BLaER1 (cell line): Measurements from ENCODE around the gene GALNT13.

Experiments used
- H3K27ac ChIP-seq: shearing (Covaris generic); formaldehyde crosslinking; 2 replicates; pipeline ENCODE4 v1.8.1; 2022
- H3K27me3 ChIP-seq: shearing (Covaris generic); formaldehyde crosslinking; 2 replicates; pipeline ENCODE4 v1.8.1; 2022
- H3K36me3 ChIP-seq: shearing (Covaris generic); formaldehyde crosslinking; 2 replicates; pipeline ENCODE4 v1.8.1; 2022
- H3K4me1 ChIP-seq: shearing (Covaris generic); formaldehyde crosslinking; 2 replicates; pipeline ENCODE4 v1.8.1; 2022
- H3K4me2 ChIP-seq: shearing (Covaris generic); formaldehyde crosslinking; 2 replicates; pipeline ENCODE4 v1.8.1; 2022
- H3K4me3 ChIP-seq: shearing (Covaris generic); formaldehyde crosslinking; 2 replicates; pipeline ENCODE4 v1.8.1; 2022
- H3K9ac ChIP-seq: shearing (Covaris generic); formaldehyde crosslinking; 2 replicates; pipeline ENCODE4 v1.8.1; 2022
- H3K9me3 ChIP-seq: shearing (Covaris generic); formaldehyde crosslinking; 2 replicates; pipeline ENCODE4 v1.8.1; 2022
- H4K20me1 ChIP-seq: shearing (Covaris generic); formaldehyde crosslinking; 2 replicates; pipeline ENCODE4 v1.8.1; 2022
- Cebpa-rat ChIP-seq: shearing (Covaris generic); IDR thresholded peaks from 2 replicates; pipeline ENCODE4 v1.8.1; 2022

GALNT13 gene

GRCh38 chr2:154329510-154329909 lies 457.8 kb downstream of the GALNT13 start:
- H3K9ac ChIP-seq, result no peak overlapping the region

GRCh38 chr2:154331784-154332183 lies 460.1 kb downstream of the GALNT13 start:
- Histone ChIP-seq H3K27me3 (no peaks in the 10 kb centered on the region), H3K9me3 (no peaks in the 10 kb centered on the region), H4K20me1 (no peaks in the 10 kb centered on the region), H3K36me3 (no peaks in the 10 kb centered on the region), H3K4me2 (no peak overlapping the region), H3K4me3 (no peak overlapping the region), H3K4me1 (no peaks in the 10 kb centered on the region), H3K9ac (no peak overlapping the region), H3K27ac (no peak overlapping the region)
- no peak for TF ChIP-seq Cebpa-rat

More at GRCh38 chr2:154329510-154329909, 457.8 kb downstream of the GALNT13 start:
- Histone ChIP-seq H3K27ac (no peak overlapping the region), H4K20me1 (no peaks in the 10 kb centered on the region), H3K9me3 (no peaks in the 10 kb centered on the region), H3K4me2 (no peak overlapping the region), H3K27me3 (no peaks in the 10 kb centered on the region), H3K36me3 (no peaks in the 10 kb centered on the region), H3K4me3 (no peak overlapping the region), H3K4me1 (no peaks in the 10 kb centered on the region)
- no peak for TF ChIP-seq Cebpa-rat

GRCh38 chr2:154336201-154336600 lies 464.5 kb downstream of the GALNT13 start:
- H3K36me3 ChIP-seq, result no peaks in the 10 kb centered on the region
- H3K27me3 ChIP-seq, result no peaks in the 10 kb centered on the region
- no peak for TF ChIP-seq Cebpa-rat

GRCh38 chr2:154338352-154338967 lies 466.7 kb downstream of the GALNT13 start:
- no peaks in the 10 kb centered on the region for H3K9me3 ChIP-seq
- H3K27me3 ChIP-seq, result no peaks in the 10 kb centered on the region
- H3K36me3 ChIP-seq, result no peaks in the 10 kb centered on the region
- H3K4me3 ChIP-seq, result no peak overlapping the region
- no peak overlapping the region for H3K4me2 ChIP-seq
- no peak overlapping the region for H3K27ac ChIP-seq
- H3K4me1 ChIP-seq, result no peaks in the 10 kb centered on the region
- no peaks in the 10 kb centered on the region for H4K20me1 ChIP-seq
- no peak for TF ChIP-seq Cebpa-rat
- H3K9ac ChIP-seq, result no peak overlapping the region

More at GRCh38 chr2:154336201-154336600, 464.5 kb downstream of the GALNT13 start:
- no peak overlapping the region for H3K9ac ChIP-seq
- no peaks in the 10 kb centered on the region for H4K20me1 ChIP-seq
- H3K27ac ChIP-seq, result no peak overlapping the region
- no peak overlapping the region for H3K4me2 ChIP-seq
- no peaks in the 10 kb centered on the region for H3K9me3 ChIP-seq
- H3K4me3 ChIP-seq, result no peak overlapping the region
- no peaks in the 10 kb centered on the region for H3K4me1 ChIP-seq

- H3K4me1 ChIP-seq, result no peaks in the 10 kb centered on the region
- TF ChIP-seq Cebpa-rat, result no peak
- no peaks in the 10 kb centered on the region for H3K27me3 ChIP-seq
- no peaks in the 10 kb centered on the region for H3K9me3 ChIP-seq
- no peaks in the 10 kb centered on the region for H3K36me3 ChIP-seq
- no peak overlapping the region for H3K9ac ChIP-seq
- no peak overlapping the region for H3K4me2 ChIP-seq
- no peaks in the 10 kb centered on the region for H4K20me1 ChIP-seq
- H3K27ac ChIP-seq, result no peak overlapping the region
- no peak overlapping the region for H3K4me3 ChIP-seq
Observed at GRCh38 chr2:154343282-154343681, 471.6 kb downstream of the GALNT13 start.

GRCh38 chr2:154350911-154351310 lies 479.2 kb downstream of the GALNT13 start:
- Histone ChIP-seq H3K4me3 (no peak overlapping the region), H3K4me1 (no peaks in the 10 kb centered on the region), H3K36me3 (no peaks in the 10 kb centered on the region), H3K27me3 (no peaks in the 10 kb centered on the region), H3K4me2 (no peak overlapping the region), H3K9me3 (no peaks in the 10 kb centered on the region), H3K27ac (no peak overlapping the region), H3K9ac (no peak overlapping the region), H4K20me1 (no peaks in the 10 kb centered on the region)
- no peak for TF ChIP-seq Cebpa-rat

- Histone ChIP-seq H3K4me3 (no peak overlapping the region), H3K27ac (no peak overlapping the region), H3K36me3 (no peaks in the 10 kb centered on the region), H3K9ac (no peak overlapping the region), H3K27me3 (no peaks in the 10 kb centered on the region), H3K4me2 (no peak overlapping the region), H4K20me1 (no peaks in the 10 kb centered on the region), H3K9me3 (no peaks in the 10 kb centered on the region), H3K4me1 (no peaks in the 10 kb centered on the region)
- no peak for TF ChIP-seq Cebpa-rat
Observed at GRCh38 chr2:154361276-154361675, 489.6 kb downstream of the GALNT13 start.

- no peak overlapping the region for H3K4me2 ChIP-seq
- H3K9me3 ChIP-seq, result no peaks in the 10 kb centered on the region
- H3K27ac ChIP-seq, result no peak overlapping the region
- no peak overlapping the region for H3K9ac ChIP-seq
- H3K4me1 ChIP-seq, result no peaks in the 10 kb centered on the region
- TF ChIP-seq Cebpa-rat, result no peak
- H3K27me3 ChIP-seq, result no peaks in the 10 kb centered on the region
- H3K36me3 ChIP-seq, result no peaks in the 10 kb centered on the region
- no peak overlapping the region for H3K4me3 ChIP-seq
- H4K20me1 ChIP-seq, result no peaks in the 10 kb centered on the region
Observed at GRCh38 chr2:154368153-154368552, 496.4 kb downstream of the GALNT13 start.

GRCh38 chr2:154370873-154371272 lies 499.2 kb downstream of the GALNT13 start:
- Histone ChIP-seq H3K4me1 (no peaks in the 10 kb centered on the region), H4K20me1 (no peaks in the 10 kb centered on the region), H3K36me3 (no peaks in the 10 kb centered on the region), H3K4me3 (no peak overlapping the region), H3K27me3 (no peaks in the 10 kb centered on the region), H3K4me2 (no peak overlapping the region), H3K9me3 (no peaks in the 10 kb centered on the region), H3K27ac (no peak overlapping the region), H3K9ac (no peak overlapping the region)
- TF ChIP-seq Cebpa-rat, result no peak

GRCh38 chr2:154374416-154374815 lies 502.7 kb downstream of the GALNT13 start:
- Histone ChIP-seq H3K4me3 (no peak overlapping the region), H4K20me1 (no peaks in the 10 kb centered on the region), H3K4me2 (no peak overlapping the region), H3K9me3 (no peaks in the 10 kb centered on the region), H3K36me3 (no peaks in the 10 kb centered on the region), H3K4me1 (no peaks in the 10 kb centered on the region), H3K27ac (no peak overlapping the region), H3K9ac (no peak overlapping the region), H3K27me3 (no peaks in the 10 kb centered on the region)
- no peak for TF ChIP-seq Cebpa-rat

GRCh38 chr2:154375579-154375931 lies 503.8 kb downstream of the GALNT13 start:
- Histone ChIP-seq H3K36me3 (no peaks in the 10 kb centered on the region), H3K27me3 (no peaks in the 10 kb centered on the region), H3K4me1 (no peaks in the 10 kb centered on the region), H3K9me3 (no peaks in the 10 kb centered on the region), H3K4me3 (no peak overlapping the region), H3K27ac (no peak overlapping the region), H4K20me1 (no peaks in the 10 kb centered on the region), H3K9ac (no peak overlapping the region), H3K4me2 (no peak overlapping the region)
- no peak for TF ChIP-seq Cebpa-rat
